Fibroblast of skin of back (primary cell): Measurements from ENCODE around the gene CHAF1A.

Source experiments
- DNase-seq: peaks from one replicate; pipeline ENCODE4 v3.0.0-alpha.2; 2013

The CHAF1A gene

DNA sequence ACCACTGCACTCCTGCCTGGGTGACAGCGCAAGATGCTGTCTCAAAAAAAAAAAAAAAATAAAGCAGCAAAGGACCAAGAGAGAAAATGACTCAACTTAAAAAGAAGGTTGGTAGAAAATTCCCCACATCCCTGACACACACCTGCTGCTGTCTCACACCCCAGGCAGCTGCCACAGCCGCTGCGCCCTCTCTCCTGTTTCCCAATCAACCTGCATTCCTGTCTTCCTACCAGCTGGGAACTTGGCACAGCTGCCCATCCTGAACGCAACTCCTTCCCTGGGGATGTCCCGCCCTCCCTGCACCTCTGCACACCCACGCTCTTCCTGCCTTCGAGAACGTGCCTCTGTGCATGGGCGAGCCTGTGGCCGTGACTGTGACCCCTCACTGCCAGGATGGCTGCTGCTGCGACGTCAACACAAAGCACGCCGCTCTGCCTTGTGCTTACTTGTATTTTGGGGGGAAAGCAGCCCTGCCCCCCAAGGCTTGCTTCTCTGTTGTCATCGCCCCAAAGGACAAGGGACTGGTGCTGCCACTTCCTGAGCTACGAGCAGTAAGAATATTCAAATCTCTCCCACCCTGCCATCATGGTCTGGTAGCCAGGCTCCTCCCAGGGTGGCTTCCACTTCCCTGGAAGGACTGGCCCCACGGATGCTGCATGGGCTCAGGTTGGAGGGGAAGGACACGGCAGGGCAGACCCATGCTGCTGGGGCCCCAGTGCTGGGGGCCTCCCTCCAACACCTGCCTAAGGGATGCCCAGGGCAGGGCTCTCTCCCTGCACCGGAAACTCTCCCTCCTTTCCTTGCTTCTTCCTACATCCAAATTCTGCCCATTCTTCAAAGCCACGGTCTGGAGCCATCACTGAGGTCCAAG lies 22.8 kb upstream of the CHAF1A start:
- DNase-seq: no peak

DNA sequence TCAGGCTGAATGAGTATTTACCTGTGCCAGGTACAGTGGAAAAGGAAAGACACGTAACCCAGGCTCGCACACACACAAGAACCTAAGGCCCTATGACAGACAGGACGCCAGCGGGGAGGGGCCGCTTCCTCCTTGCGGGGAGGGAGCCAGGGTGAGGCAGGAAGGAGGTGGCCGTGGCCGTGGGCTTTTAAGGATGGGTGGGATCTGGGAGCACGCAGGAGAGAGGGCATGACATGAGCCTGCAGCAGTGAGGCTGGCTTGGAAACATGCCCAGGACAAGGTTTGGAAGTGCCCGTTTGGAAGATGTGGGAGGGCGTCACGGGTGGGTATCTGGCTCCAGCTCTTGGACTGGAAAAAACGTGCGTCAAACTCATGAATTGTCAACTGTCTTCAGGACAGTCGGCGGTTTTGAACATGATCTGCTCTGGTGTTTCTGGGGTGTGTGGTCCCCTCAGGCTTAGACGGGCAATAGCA lies 22.1 kb upstream of the CHAF1A start:
- no peak for DNase-seq

DNA sequence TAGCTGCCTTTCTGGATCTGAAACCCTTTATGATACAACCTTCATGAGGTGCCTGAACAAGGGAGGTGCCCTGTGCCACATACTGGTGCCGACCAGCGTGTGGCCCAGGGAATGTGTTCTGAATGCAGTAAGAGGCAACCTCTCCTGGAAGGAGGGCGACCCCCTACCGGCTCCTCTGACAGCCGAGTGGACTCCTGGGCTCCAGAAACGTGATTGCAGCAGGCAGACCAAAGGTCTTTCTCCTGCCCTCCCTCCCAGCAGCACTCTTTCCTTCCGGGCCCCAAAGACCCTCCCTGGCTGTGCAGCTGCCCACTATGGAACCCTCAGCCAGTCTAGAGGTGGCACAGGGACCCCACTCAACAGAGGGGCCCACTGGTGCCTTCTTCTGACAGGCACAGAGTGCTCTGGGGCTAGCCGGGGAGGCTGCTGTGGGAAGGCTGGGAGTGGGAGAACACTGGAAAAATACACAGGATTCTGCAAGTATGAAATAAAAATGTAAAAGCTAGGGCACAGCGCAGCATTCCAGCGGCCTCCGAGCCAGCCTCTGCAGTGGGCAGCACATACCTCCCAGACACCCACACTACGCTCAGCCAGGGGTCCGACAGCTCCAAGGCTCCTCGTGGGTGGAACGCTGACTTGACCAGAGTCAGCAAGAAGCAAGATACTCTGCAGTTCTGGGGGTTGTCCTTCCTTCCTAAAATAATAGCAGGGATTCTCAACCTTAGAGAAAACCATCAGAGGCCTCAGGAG lies 17.0 kb upstream of the CHAF1A start:
- DNase-seq: no peak

DNA sequence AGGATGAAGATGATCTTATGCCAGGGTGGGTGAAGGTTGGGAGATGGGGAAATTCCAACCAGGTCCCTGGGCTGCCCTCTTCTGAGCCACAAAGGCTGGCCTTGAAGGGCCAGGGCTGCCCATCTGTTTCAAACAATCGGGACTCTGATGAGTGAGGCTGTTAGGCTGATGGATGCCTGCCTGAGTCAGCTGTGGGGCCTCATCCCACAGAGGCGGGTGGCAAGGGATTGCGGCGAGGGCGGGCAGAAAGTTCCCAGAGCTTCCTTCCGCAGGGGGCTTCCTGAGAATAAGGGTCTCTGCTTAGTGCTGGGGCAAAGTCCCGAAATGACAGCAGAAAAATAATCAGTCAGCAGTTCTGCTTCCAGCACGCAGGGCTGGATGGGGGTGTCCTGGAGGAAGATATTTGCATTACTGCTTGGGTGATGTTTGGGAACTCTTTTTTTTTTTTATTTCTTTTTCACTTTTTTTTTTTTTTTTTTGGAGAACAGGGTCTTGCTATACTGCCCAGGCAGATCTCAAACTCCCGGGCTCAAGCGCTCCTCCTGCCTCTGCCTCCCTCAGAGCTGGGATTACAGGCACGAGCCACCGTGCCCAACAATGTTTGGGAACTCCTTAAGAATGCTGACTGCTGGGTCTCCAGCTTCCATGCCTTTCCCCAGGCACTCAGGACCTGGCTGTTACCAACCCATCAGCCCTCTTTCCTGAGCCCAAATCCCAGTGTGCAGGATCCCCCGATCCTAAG lies 16.2 kb upstream of the CHAF1A start:
- DNase-seq: no peak

DNA sequence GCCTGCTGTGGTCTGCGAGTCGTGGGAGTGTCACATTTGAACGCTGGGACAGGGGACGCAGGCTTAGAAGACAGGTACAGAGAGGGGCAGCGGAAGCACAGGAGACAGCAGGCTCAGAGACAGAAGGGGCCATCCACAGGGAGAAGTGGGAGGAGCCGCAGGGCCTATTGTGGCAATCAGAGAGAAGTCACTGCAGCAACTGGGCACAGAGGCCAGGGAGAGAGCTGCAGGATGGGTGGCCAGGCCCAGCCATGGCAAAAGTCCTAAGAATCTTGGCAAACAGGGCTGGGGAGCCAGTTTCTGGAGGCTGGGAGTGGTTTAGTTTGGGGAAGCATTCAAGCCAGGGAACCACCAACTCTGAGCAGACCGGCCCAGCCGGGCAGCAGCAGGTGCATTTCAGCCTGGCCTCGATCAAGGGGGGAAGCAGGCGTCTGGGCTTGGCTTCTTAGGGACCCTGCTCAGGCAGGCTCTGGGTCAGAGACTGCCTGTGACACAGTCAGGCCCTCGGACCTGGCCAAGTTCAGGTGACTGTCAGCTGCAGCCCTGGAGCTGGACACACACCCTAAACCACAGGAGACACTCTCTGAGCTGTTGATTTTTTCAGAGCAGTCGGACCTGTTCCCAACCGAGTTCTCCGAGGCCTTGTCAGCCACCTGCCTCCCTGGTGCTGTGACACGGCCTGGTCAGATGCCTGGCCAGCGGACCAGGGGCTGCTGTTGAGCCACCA lies 13.9 kb upstream of the CHAF1A start:
- no peak for DNase-seq

DNA sequence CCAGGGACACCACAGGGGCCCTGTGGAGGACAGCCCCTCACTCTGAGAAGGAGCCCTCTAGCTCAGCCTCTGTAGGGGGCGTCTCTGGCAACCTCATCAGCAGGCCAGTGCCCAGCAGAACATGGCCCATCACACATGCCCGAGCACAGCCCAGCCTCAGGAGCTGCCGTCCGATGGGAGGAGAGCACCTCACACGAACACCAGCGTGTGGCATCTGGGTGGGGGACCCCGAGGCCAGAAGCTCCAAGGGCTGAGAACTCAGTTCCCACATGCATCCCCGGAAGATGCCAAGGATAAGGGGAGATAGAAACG lies 13.4 kb upstream of the CHAF1A start:
- no peak for DNase-seq

DNA sequence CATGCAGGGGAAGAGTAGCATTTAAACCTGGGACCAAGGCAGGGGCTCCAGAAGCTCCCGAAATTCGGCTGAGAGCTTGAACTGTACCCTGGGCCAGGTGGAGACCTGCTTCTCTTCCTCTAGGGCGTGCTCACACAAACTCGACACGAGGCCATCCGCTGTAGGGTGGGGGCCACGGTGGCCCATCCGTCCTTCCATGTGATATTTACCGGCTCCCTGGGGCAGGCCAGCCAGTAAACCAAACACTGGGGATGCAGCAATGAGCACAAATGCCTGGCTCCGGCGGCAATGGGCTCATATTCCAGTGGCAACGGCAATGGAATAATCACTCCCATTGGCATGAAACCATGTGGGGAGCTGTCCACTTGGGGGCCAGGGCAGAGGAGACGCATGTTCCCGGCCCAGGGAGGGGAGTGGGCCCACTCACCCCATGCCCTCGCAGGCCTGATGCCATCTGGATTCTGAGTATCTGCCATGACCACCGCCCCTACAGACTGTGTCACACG lies 12.9 kb upstream of the CHAF1A start:
- no peak for DNase-seq

DNA sequence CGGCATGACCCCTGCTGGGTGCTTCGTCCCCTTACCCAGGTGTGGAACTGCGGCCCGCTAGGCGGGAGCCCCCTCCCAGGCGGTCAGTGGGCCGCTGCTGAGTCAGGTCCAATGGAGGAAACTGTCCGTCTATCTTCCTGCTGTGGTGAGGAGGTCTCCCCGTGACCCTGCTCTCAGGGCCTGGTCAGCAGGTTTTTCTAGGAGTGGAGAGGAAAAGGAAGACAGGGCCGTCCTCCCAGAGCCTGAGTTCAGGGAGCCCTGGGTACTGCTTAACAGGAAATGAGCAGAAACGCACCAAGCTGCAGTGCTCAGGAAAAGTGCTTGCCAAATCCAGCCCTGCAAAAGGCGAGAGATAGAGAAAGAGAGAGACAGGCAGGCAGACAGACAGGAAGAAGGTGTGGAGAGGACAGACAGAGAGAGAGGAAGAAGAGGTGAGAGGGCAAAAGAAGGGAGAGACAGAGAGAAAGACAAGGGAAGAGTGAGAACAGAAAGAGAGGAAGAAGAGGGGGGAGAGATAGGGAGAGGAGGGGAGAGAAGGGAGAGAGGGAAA lies 12.3 kb upstream of the CHAF1A start:
- DNase-seq: no peak

DNA sequence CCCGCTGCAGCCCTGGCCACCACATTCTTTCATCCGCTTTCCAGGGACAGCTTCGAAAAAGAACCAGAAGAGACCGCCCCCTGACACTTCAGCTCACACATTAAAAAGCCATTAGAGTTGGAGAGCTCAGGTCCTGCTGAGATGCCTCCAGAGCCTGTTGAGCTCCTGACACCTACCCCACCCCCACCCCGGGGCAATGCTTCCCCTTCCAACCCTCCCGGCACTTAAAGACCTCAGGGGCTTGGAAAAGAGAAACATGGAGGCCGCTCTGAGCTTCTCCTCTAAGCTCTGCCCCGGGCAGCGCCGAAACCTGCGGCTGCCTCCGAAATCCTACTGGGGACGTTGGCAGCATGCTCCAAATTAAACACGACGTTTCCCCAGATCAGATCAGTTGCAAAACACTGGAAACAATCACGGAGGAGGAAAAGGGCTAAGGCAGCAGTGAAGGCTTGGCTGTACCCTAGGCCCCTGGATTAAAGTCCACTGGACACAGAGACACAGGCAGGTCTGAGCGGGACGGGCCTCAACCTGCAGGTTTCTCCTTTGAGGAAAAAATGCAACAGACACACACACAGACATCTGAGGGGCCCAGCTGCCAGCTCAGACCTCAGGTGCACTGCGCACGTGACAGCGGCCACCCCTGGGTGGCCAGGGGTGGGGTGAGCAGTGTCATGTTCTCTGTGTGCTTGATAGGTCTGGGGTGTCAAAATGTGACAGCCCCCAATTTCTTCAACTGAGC lies 11.7 kb upstream of the CHAF1A start:
- peak; percentile 37 for DNase-seq

DNA sequence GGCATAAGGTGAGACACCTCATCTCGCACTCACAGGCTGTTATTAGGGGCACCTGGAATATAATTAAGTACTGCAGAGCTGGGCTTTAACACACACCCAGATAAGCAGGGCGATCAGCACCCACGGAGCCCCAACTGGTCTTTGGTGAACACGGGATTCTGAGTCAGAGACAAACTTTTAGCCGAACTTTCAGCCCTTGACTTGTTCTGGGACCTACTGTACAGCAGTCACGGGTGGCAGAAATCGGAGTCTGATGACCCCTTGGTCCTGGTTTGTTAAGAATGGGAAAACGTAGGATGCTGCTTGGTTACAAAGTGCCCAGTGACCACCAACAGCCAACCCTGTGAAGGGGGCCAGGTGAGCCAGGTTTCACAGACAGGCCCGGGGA lies 11.1 kb upstream of the CHAF1A start:
- no peak for DNase-seq

DNA sequence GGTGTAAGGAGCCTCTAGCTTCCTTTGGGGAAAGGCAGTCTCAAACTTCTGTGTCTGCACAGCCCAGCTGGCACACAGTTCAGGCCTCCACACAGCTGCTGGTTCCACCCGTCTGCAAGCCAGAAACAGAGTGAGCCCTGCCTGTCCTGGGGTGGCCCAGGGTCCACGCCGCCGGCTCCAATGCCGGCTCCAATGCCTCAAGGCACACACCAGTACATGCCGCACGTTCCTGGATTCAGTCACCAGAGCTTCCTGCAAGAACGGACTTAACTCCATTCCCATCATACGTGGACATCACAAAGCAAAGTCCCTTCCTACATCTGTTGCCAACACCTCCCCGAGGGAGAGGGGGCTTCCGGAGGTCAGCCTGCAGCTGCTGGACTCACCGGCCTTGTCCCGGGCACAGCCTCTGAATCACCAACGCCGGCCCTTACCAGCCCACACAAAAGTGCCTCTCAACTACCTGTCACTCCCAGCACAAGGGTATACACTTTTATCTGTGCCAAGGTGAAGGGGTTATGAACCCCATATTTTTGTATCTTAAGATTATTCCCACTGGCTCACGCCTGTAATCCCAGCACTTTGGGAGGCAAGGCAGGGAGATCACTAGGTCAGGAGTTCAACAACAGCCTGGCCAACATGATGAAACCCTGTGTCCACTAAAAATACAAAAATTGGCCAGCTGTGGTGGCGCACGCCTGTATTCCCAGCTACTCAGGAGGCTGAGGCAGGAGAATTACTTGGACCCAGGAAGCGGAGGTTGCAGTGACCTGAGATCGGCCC lies 10.5 kb upstream of the CHAF1A start:
- peak; percentile 49 for DNase-seq

DNA sequence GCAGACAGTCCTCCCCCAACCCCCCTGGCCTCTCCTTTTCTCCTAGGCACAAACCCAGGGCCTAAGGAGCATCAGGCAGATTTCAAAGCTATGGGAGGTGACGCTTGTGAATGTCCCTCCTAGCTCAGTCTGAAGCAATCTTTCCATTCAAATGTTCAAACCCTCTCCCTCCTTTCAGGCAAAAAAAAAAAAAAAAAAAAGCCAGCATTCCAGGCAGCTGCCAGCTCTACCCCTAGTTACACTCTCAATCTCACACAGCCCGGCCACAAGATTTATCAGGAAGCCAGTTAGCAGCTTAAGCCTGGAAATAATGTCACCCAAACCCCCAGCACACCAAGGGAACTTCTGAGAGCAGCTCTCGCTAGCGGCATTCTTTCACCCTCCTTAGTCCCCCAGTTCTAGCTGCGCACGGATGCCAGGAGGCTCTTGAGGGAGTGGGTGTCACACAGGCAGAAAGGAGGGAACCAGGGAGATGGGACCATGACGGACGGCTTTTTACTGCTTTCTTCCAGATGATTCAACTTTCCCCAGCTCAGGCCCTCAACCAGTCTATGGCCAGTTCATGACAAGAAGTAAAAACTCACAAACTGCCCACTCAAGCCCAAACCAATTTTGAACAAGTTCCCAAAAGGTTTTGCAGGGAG lies 8.4 kb upstream of the CHAF1A start:
- DNase-seq: no peak

DNA sequence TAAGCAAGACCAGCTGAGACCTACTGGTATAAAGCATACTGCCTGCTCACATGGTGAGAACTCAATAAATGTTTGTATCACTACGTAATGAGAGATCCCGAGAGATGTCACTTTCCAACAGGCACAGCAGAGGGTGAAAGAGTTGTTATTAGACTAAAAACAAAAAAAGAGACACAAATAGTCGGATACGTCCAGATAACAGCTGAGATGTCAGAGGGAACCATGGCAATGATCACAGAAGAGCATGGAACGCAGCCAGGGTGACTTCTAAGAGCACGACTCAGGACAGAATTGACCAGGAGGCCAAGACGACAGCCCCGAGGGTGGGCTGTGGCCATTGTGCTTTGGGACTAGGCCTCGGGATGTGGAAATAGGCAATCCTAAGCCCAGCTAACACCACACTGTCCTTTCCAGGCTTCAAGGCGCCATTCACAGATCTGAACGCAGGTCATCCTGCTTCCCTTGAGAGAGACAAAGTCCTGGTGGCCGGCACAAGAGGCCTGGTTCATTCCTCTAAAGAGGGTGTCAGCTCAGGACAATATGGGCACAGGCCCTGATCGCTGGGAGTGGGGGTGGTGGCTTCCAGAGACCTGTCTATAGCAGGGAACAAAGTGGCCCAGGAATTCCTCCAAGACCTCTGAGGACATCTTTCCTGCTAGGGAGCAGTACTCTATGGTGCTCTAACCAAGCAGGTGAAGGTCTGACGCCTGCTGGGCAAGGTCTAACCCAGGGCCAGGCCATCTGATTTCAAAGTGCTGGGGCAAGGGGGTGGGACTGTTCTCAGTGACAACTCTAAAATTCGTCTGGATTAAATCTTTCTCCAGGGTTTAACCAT lies 5.3 kb upstream of the CHAF1A start:
- no peak for DNase-seq

DNA sequence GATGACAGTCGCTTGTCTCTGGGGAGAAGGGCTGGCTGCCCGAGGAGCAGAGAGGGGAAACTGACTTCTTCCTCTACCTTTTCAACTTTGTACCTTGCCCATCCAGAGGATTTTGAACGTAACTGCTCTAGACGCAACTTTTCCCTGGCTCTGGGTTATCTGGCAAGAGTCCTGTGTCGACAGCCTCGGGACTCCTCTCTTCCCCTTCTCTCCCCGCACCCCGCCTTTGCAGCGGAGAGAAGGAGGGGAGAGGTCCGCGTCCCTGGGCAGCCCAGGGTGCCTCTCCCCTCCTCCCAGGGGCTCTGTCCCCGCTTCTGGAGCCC lies 2.7 kb upstream of the CHAF1A start:
- DNase-seq: peak; percentile 24

DNA sequence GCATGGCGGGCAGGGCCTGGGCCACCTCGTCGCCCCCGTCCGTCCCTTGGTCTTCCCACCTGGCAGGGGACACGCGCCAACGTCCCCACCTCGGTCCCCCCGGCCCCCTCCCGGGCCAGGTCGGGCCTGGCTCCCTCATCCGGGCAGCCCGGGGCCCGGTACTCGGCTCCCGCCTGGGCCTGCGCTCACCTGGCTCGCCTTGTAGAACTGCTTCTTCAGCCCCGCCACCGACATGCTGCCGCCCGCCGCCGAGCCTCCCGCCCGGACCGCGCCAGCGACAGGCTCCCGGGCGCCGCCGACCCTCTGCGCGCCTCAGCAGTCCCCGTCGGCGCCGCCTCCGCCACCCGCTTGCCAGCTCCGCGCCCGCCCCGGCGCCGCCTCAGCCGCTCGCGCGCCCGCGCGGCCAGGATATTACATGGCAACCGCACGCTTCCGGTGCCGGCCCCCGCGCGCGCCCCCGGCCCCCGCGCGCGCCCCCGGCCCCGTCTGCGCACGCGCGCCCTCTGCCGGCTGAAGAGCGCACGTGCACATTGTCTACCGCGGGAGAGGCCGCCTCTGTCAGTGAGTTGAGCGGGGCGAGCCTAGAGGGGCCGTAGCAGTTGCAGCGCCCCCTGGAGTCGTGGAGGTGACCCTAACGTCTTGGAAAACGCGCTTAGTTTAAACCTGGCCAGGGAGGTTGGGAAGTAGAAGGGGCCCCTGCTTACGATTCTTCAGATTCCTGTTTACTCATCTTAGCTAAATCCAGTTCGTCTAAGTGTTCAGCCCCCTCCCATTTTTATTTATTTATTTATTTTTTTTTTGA lies 2.1 kb upstream of the CHAF1A start, which contains the start of gene SH3GL1:
SH3GL1 (minus strand) TSS at position 413 of the 802 bp plus-strand sequence; CDS start at position 234, 179 bp downstream.
- peak; percentile 85 for DNase-seq

DNA sequence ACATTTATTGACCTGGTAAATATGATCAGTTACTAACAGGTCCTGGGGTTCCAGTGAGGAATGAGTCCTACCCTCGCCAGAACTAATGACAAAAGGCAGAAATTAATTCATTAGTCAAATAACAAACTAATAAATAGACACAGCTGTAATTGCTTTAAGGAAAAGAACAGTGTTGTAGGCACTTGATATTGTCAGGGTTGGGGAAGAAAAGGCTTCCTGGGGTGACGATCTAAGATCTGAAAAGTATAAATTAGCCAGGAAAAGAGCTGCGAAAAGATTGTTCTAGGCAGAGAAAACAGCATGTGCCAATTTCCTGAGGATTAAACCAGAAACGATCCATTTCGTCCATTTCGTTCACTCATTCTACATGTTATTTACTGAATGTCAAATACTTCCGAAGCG lies 670 bp upstream of the CHAF1A start:
- no peak for DNase-seq

DNA sequence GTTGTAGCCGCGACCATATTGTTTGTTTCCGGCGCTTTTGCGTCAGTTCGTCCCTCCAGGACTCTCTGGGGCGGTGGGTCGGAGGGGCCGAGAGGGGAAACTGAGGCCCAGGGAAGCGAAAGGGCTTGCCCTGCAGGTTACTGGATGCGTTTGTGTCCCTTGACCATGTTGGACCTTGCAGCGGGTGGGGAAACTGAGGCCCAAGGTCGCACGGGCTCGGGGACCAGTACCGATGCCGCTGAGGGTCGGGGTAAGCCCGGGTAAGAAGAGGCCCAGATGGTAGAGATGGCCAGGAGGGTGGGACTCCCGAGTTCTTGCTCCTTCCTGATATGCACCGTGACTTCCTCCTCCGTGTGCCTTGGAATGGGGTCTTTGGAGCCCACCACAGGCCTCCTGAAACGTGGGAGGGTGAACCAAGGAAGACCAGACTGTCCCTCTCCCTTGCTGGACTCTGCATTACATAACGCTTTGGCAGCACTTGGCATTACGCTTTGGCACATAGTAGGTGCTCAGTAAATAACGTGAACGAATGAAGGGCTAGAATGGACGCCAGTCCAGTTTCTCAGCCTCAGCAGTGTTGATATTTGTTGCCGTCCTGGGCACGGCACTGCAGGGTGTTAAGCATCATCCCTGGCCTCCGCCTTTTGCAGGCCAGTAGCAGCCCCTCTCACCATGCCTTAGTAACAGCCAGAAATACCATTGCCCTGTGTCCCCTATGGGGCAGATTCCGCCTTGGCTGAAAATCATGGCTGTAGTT lies 743 bp downstream of the CHAF1A start:
- DNase-seq: no peak
